Activated gamma-delta T cell treated with anti-CD3 and anti-CD28 coated beads, Interleukin-2, amount 50 U/mL, for 16 hours (primary cell): ENCODE results near the gene RFT1.
"Not testable (repeated sequence)": the region's sequence is repeated elsewhere in the genome, so short reads cannot be mapped to it uniquely, and the experiment has no call there.

Experiments
- DNase-seq: peaks from one replicate; pipeline ENCODE4 v3.0.0-alpha.2; 2020; ENCODE audit warnings: low read depth

Gene RFT1

GRCh38 chr3:53162672-53163443 lies 32.6 kb upstream of the RFT1 start:
- DNase-seq: peak; percentile 53

GRCh38 chr3:53161820-53162671 lies 31.8 kb upstream of the RFT1 start:
- peak; percentile 17 for DNase-seq

GRCh38 chr3:53161450-53161819 lies 31.2 kb upstream of the RFT1 start:
- no peak for DNase-seq

GRCh38 chr3:53160660-53161449 lies 30.6 kb upstream of the RFT1 start, which contains the start of gene PRKCD:
Gene PRKCD, plus strand, starts transcription at chr3:53161209. Its CDS starts 17,214 bp downstream, at chr3:53178423.
- DNase-seq: peak; percentile 49

GRCh38 chr3:53160061-53160659 lies 29.9 kb upstream of the RFT1 start:
- DNase-seq: no peak

- no peak for DNase-seq
These were observed 29.2 kb upstream of the RFT1 start for GRCh38 chr3:53159156-53160060.

- no peak for DNase-seq
These were observed 28.5 kb upstream of the RFT1 start for GRCh38 chr3:53158765-53159155.

GRCh38 chr3:53157974-53158580 lies 27.8 kb upstream of the RFT1 start:
- DNase-seq: no peak

GRCh38 chr3:53156368-53156834 lies 26.2 kb upstream of the RFT1 start:
- no peak for DNase-seq

- DNase-seq: no peak
These were observed 25.5 kb upstream of the RFT1 start for GRCh38 chr3:53155760-53156159.

- DNase-seq: no peak
These were observed 24.6 kb upstream of the RFT1 start for GRCh38 chr3:53154881-53155285.

GRCh38 chr3:53153980-53154379 lies 23.7 kb upstream of the RFT1 start:
- no peak for DNase-seq

- no peak for DNase-seq
These were observed 23.1 kb upstream of the RFT1 start for GRCh38 chr3:53153264-53153823.

GRCh38 chr3:53151870-53152660 lies 21.8 kb upstream of the RFT1 start:
- no peak for DNase-seq

GRCh38 chr3:53151465-53151864 lies 21.2 kb upstream of the RFT1 start:
- no peak for DNase-seq

GRCh38 chr3:53151086-53151438 lies 20.8 kb upstream of the RFT1 start:
- DNase-seq: not testable (repeated sequence)

- no peak for DNase-seq
These were observed 20.2 kb upstream of the RFT1 start for GRCh38 chr3:53150247-53151085.

- no peak for DNase-seq
These were observed 19.5 kb upstream of the RFT1 start for GRCh38 chr3:53149699-53150098.
